Right lung (tissue), 5 donors: ENCODE measurements around the gene MARCHF10. TPM values are rescaled to one million over a fixed set of nuclear protein-coding genes. Genes with fewer than 3 reads are reported as not detected.

Source experiments
- DNase-seq, 2 donors: peaks; one replicate each; pipeline ENCODE4 v3.0.0-alpha.2; 2013
- polyA plus RNA-seq, 5 donors: library from polyadenylated mRNA; unstranded; fragments of 120-200 nt; gene quantifications; one replicate each; pipeline versions ENCODE4 v1.2.1 to v1.2.3, GENCODE V29; 2013; ENCODE audit warnings: inconsistent platforms in 1 of 5, low replicate concordance in 1 of 5; ENCODE audit not compliant: insufficient read length in 5 of 5, insufficient read depth in 1 of 5

MARCHF10 gene
- polyA plus RNA-seq, 5 donors, result 1.1 to 3.7 (median 2.7) TPM

DNA sequence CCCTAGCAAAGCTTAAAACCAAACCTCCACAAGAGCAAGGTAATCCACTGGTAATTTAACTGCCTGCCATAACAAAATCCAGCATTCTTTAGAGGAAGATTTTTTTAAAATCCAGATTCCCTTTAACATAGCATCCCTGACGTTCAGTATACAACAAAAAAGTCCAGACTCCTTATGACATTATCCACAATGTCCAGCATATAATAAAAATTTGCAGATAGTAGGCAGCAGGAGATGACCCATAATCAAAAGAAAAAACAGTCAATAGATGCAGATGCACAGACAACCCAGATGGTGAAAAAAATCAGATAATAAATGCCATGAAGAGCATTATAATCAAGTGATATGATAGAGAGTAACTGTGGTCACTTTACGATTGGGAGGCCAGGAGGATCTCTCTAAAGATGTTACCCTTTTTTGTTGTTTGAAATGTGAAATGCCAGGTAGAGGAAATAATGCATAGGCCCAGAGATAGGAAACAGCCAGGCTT is 147.4 kb downstream of the MARCHF10 start:
- no peak for DNase-seq

DNA sequence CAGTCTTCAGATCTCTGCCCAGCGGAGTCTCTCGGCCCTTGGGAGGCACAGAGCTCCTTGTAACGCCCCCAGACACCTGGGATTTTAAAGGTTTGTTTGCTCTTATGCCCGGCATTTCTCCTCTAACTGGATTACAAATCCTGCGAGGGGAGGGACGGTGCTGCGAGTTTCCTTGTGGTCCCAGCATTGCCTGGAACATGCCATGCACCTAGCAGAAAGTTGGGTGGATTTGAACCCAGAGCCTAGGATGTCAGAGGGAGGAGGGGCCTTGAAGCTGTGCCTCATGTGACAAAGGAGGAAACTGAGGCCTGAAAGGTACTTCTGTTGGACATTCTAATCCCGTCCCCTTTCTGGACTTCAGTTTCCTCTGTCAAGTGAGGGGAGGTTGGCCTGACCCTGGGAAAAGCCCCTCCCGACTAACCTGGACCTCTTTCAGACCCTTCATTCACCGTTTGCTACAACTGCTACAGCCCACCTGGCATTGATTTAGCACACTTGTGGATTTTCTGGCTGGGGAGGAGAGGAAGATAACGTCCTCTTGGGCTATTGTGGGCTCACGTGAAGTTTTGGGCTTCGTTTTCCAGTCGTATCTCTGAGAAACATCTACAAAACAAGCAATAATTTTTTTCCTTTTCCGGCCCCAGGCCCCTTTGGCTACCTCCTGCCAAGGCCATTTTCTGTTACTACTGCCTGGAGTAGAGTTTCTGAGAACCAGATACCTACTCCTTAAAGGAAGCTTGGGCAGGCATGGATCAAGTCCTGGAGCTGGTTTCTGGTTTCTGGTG is 149.8 kb downstream of the MARCHF10 start:
- DNase-seq, result no peak

DNA sequence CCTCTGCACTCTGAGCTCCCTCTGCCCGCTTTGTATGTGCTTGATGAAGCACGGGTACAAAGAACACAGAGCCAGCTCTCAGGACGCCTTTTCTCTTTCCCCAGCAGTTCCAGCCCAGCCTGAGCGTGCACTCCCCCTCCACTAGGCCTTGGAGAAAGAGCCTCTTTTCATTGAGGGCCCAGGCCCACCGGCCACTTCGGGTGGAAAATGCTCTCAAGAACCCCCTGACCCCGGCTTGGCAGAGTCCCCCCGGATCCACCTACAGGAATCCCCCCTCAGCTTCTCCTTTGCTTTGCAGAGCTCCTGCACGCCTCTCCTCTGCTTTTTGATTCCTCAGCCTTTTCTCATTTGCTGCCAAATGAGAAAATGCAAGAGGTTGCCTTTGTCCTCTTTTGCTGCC is 150.4 kb downstream of the MARCHF10 start:
- no peak for DNase-seq

DNA sequence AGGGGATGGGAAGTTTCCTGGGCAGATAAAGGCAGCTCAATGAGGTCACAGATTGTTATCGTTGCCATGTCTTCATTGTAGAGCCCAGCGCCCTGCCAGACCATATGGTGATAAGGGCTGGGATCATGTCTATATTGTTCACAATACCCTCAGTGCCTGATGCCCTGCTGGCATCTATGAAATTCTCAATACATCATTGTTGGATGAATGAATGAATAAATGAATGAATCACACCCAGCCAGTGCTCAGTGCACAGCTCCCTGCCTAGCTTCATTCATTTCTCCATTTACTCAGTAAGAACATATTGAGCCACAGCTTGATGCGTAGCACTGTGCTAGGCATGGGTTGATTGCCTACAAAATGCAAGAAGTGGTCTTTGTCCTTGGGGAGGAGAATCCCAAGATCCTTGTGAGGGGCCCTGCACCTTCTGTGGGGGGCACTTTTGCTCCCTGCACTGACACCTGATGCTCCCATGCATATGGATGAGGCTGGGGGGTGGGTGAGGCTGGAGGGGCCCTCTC is 150.9 kb downstream of the MARCHF10 start:
- DNase-seq, result no peak

DNA sequence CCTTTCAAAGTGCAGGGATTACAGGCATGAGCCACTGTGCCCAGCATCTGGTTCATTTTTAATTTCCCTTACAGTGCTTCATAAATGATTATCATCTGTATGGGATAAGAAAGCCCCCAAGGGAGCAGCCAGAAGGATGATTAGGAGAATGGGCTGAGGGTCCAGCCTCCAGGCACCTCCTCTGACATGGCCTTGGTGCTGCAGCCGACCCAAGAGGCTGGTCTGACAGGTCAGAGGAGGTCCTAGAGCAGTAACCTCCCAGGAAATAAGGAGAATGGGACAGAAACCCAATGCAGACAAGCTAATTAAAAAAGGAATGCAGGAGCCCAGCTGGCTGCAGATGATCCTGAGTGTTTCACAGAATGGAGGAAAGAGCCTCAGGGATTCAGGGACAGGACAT is 151.7 kb downstream of the MARCHF10 start:
- DNase-seq, result no peak

DNA sequence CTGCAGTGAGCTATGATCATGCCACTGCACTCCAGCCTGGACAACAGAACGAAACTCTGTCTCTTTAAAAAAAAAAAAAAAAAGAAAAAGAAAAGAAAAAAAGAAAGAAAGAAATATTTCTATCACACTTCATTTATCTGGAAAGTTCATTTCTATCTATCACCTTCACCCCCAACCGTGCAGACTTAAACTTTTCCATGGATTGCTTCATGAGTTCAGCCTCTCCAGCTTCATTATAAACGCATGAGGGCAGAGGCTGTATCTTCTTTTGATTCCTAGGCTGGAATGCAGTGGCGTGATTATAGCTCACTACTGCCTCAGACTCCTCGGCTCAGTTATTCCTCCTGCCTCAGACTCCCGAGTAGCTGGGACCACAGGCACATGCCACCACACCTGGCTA is 152.5 kb downstream of the MARCHF10 start:
- DNase-seq, result peak in 1 of 2 donors; percentile 36

DNA sequence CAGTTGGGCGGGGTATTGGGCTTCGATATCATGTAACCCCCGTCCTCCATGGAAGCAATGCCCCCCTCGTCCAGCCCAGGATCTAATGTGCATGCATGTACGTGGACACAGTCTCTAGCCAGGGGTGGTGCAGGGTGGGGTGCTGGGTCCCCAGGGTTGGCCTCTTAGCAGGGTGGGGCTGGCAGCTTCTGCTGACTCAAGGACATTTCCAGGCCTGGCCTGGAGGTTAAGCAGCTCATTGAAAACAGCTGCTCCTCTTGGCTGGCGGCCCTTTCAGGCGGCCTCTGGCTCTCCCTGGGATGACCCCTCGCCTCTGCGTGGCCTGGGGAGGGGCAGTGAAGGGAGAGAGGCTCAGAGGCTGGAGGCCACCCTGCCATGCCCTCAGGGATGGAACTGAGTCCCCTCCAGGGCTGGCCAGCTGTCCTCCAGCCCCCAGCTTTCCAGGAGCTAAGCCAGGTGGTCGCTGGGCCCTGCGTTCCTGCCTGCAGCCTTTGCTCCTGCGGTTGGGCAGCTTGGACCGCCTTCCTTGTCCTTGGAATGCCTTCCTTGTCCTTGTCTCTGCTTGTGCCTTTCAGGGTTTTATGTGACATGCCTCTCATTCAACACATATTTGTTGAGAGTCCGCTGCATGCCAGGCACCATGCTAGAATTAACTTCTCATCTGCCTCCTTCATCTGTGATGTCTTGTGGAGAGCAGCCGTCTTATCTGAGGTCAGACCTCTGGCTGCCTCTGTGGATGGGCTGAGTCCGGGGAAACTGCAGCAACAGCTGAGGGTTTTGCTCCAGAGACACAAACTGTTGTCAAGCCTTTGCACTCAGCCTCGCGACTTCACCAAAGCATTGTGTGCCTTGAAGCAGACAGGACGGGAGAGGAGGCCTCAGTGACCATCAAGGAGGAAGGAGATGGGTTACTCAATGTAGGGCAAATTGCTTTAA is 154.0 kb downstream of the MARCHF10 start:
- peak; percentile 81 for DNase-seq

DNA sequence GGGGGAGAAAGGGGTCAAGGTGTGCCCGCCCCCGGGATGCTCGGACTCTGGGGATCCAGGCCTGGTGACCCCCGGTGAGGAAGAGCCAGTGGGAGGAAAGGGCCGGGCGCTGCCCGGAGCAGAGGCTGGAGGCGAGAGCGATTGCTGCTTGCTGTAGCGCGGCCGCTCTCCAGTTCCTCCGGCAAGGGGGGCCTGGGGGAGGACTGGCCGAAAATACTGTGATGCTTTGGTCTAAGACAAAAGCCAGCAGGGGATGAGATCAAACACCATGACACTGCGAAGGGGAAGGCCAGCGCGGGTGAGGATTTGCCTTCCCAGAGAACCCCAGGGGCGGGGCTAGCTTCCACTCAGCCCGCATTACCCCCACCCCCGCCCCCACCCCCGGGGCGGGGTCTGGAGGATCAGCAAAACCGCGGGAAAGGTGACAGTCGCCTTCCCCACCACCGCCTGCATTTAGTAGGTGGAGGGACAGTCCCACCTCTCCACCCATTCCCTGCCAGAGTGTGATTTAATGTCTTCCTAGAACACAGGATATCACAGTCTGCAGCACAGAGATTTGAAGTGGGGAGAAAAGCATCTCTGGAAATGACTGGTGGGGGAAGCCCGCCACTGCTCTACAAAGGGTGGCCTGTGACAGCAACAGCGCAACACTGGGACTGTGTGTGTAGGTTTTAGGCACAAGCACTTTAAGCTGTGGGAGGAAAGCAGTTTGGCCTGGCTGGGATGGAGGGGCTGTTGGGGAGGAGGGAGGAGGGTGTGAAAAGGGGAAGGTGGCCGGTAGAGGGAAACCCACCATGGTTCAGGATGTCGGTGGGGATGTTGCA is 154.9 kb downstream of the MARCHF10 start:
- DNase-seq, result peak; percentile 51 to 58

DNA sequence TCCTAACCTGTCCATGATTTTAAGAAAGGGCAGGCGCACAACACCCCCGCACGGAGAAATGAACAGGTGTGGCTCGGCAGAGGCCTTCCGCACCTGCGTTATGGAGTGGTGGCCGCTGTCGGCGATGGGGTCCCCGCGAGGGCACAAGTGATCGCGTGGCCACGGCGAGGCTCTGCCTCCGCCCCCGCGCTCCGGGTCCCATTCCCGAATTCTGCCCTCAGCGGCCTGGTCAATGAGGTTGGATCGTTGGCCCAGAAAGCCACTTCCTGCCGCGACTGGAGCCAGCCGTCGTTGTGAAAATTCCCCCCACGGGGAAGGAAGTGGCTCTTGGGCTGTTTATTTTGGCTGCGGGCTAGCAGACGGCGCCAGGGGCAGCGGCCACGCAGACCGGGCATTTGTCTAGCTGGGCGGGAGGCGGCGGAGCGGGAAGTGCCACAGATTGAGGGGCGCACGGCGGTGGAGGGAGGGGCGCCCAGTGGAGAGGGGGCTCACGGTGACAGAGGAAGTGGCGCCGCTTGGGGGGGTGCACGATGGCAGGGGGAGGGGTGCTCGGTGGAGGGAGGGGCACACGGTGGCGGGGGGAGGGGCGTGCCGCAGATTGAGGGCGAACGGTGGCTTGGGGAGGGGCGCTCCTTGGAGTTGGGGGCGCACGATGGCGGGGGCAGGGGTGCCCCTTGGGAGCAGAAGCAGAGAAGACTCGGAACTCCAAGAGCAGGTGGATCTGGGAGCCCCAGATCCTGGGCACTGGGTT is 155.7 kb downstream of the MARCHF10 start:
- DNase-seq, result peak; percentile 45 to 54

Other genes starting within 250 kb of the MARCHF10 start
- 100 to 1,000 TPM in 2 of 5 donors, 10 to 100 TPM in 3; 69.9 to 144 (median 93.6) TPM for gene MRC2, start 180.6 kb downstream of the MARCHF10 start, polyA plus RNA-seq
- 10 to 100 TPM; 21.3 to 34.8 (median 32.9) TPM for gene TANC2, start 157.9 kb upstream of the MARCHF10 start, polyA plus RNA-seq